SK-N-MC (cell line): Measurements from ENCODE around the gene ZBTB39.

Experiments
- DNase-seq: peaks from one replicate; pipeline ENCODE4 v3.0.0-alpha.2; 2011; ENCODE audit warnings: low read depth, low spot score
- H3K27ac ChIP-seq: fragments of 200-600 bp; sonication (generic); 2 replicates; pipeline ENCODE4 v1.5.1; 2016; ENCODE audit warnings: mixed run types
- H3K36me3 ChIP-seq: fragments of 200-600 bp; sonication (generic); 2 replicates; pipeline ENCODE4 v1.6.1; 2017; ENCODE audit warnings: antibody characterized with exemption, low read length, mixed read lengths; ENCODE audit not compliant: insufficient read depth
- H3K4me3 ChIP-seq: fragments of 200-600 bp; sonication (generic); 2 replicates; pipeline ENCODE4 v1.5.1; 2016
- H3K9ac ChIP-seq: fragments of 200-600 bp; sonication (generic); 2 replicates; pipeline ENCODE4 v1.8.0; 2017; ENCODE audit warnings: mixed run types, mixed read lengths; ENCODE audit not compliant: insufficient read length
- H3K9me3 ChIP-seq: fragments of 200-600 bp; sonication (generic); 2 replicates; pipeline ENCODE4 v1.6.1; 2017; ENCODE audit warnings: low read depth, mild to moderate bottlenecking, antibody characterized with exemption, low read length, moderate library complexity, mixed read lengths
- EZH2 ChIP-seq: fragments of 200-600 bp; sonication (generic); IDR thresholded peaks from one replicate; pipeline ENCODE4 v1.6.1; 2017; ENCODE audit warnings: antibody characterized with exemption
- FOXP2 ChIP-seq: optimal IDR thresholded peaks from 2 replicates; pipeline ENCODE3; 2011; ENCODE audit warnings: mild to moderate bottlenecking, moderate library complexity; ENCODE audit not compliant: insufficient read depth; ENCODE audit errors: extremely low read length, control extremely low read depth
- POLR2AphosphoS5 ChIP-seq: IDR thresholded peaks from 2 replicates; pipeline ENCODE4 v1.6.1; 2012; ENCODE audit warnings: mild to moderate bottlenecking, low read depth, low read length, borderline replicate concordance

The ZBTB39 gene

DNA sequence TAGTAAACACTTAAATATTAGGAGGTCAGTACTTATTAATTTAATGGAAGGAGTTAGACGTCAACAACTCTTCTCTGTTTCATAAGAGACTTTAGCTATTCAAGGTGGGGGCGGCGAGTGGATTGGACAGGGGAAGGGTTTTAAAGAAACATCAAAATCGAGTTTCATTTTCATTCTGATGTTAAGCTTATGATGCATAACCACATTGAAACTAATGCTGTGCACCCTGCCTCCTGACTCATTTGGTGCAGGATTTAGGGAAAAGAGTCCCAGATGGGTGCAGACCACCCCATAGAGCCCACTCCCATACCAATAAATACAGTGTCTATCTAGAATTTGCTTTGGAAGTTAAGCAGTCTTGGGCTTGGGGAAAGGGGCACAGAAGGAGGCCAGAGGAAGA lies 7.4 kb downstream of the ZBTB39 start:
- Histone ChIP-seq H3K9me3 (no peaks in the 10 kb centered on the region), H3K36me3 (peaks cover 37% of the 10 kb centered on the region), H3K4me3 (no peak overlapping the region), H3K27ac (no peak overlapping the region), H3K9ac (no peak overlapping the region)
- TF ChIP-seq EZH2 (no peak), FOXP2 (no peak), POLR2AphosphoS5 (no peak)
- DNase-seq, result no peak

DNA sequence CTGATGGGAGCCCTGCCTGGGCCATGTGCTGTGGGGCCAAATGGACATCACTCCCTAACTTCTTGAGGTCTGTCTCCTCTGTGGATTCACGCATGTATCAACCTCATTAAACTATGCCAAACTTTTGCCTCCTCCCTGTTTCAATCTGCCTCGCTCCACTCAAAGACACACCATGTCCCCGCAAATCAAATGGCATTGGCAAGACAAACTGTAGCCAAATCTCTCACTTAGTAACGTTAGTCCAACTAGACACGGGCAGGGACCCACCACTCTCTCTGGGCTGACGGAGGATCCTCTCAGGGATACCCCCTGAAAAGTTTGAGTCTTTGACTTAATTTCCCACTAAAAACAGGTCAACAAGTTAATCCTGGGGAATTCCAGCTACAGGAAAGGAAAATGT lies 8.0 kb downstream of the ZBTB39 start:
- no peak for DNase-seq
- Histone ChIP-seq H3K9me3 (no peaks in the 10 kb centered on the region), H3K27ac (no peak overlapping the region), H3K4me3 (no peak overlapping the region), H3K9ac (no peak overlapping the region), H3K36me3 (peaks cover 31% of the 10 kb centered on the region)
- TF ChIP-seq POLR2AphosphoS5 (no peak), FOXP2 (no peak), EZH2 (no peak)

DNA sequence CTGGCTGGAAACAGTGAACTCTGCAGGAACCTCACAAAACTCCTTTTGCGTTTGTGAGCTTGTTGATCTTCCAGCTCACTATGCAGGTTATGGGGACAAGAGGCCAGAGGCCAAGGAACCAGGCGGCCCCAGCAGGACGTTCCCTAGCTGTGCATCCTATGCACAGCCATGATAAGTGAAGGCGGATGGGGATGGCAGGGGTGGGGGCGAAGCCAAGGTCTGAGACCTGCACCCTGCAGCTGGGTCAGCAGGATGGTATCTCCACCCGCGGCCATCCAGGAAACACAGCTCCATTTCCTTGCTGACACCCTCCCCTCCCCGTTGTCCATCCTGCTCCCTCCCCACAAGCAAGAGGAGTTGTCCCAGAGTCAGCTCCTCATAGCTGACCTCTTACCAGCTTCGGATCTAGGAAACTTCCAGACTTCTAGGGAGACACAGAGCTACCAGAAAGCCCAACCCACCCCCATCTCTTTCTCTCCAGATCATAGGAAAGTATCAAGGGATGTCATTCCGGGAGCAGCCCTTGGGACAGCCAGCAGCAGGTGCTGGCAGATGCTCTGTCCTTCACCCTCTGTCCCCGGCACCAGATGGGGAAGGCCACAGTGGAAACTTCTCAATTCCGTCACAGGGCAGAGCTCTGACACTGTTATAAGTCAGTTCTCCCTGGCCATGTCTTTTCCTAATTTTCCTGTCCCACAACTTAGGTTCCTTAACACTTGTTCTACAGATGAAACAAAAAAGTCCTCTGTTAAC lies 9.4 kb downstream of the ZBTB39 start:
- DNase-seq, result no peak
- Histone ChIP-seq H3K9ac (no peak overlapping the region), H3K9me3 (no peaks in the 10 kb centered on the region), H3K27ac (no peak overlapping the region), H3K36me3 (peaks cover 17% of the 10 kb centered on the region), H3K4me3 (no peak overlapping the region)
- TF ChIP-seq FOXP2 (no peak), POLR2AphosphoS5 (no peak), EZH2 (no peak)

GRCh38 chr12:56995930-56996496 lies 10.3 kb downstream of the ZBTB39 start:
- Histone ChIP-seq H3K4me3 (no peak overlapping the region), H3K27ac (no peak overlapping the region), H3K36me3 (peaks cover 10% of the 10 kb centered on the region), H3K9ac (no peak overlapping the region), H3K9me3 (no peaks in the 10 kb centered on the region)
- no peak for DNase-seq
- TF ChIP-seq EZH2 (no peak), FOXP2 (no peak), POLR2AphosphoS5 (no peak)

DNA sequence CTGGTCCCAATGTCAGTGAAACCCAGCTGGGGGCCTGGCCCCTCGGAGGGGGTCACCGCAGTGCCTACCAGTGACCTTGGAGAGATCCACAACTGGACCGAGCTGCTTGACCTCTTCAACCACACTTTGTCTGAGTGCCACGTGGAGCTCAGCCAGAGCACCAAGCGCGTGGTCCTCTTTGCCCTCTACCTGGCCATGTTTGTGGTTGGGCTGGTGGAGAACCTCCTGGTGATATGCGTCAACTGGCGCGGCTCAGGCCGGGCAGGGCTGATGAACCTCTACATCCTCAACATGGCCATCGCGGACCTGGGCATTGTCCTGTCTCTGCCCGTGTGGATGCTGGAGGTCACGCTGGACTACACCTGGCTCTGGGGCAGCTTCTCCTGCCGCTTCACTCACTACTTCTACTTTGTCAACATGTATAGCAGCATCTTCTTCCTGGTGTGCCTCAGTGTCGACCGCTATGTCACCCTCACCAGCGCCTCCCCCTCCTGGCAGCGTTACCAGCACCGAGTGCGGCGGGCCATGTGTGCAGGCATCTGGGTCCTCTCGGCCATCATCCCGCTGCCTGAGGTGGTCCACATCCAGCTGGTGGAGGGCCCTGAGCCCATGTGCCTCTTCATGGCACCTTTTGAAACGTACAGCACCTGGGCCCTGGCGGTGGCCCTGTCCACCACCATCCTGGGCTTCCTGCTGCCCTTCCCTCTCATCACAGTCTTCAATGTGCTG lies 11.0 kb downstream of the ZBTB39 start:
- no peak overlapping the region for H3K27ac ChIP-seq
- no peaks in the 10 kb centered on the region for H3K9me3 ChIP-seq
- no peak overlapping the region for H3K9ac ChIP-seq
- no peak overlapping the region for H3K4me3 ChIP-seq
- TF ChIP-seq POLR2AphosphoS5 (no peak), EZH2 (no peak), FOXP2 (no peak)
- DNase-seq, result no peak
- H3K36me3 ChIP-seq, result peaks cover 5% of the 10 kb centered on the region; the same call in 1 of the 2 replicates

- no peak for DNase-seq
- TF ChIP-seq FOXP2, result no peak
- TF ChIP-seq POLR2AphosphoS5, result no peak
- TF ChIP-seq EZH2, result no peak
- Histone ChIP-seq H3K9ac (no peak overlapping the region), H3K4me3 (no peak overlapping the region), H3K9me3 (no peaks in the 10 kb centered on the region), H3K36me3 (no peaks in the 10 kb centered on the region), H3K27ac (no peak overlapping the region)
These were observed 12.1 kb downstream of the ZBTB39 start for GRCh38 chr12:56994231-56994746.

DNA sequence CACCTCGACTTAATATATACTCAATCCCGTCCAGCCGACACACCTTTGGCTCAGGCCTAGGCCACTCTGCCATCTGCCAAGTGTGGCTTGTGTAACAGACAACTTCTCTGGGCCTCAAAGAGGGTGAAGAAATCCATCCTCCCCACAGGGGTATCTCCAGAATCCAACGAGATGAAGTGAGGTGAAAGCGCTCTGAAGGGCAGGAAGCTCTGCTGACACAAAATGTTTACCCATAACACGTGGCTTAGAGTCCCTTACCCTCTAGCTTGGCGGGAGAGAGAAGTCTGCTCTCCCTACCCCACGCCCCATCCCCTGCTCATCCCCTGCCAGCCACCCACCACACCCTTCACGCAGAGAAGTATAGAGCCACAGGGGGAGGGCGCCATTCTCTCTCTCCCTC lies 13.0 kb downstream of the ZBTB39 start:
- H3K27ac ChIP-seq, result no peak overlapping the region
- H3K4me3 ChIP-seq, result no peak overlapping the region
- no peak overlapping the region for H3K9ac ChIP-seq
- no peaks in the 10 kb centered on the region for H3K36me3 ChIP-seq
- no peak for DNase-seq
- TF ChIP-seq FOXP2 (no peak), POLR2AphosphoS5 (no peak), EZH2 (no peak)
- H3K9me3 ChIP-seq, result no peaks in the 10 kb centered on the region

DNA sequence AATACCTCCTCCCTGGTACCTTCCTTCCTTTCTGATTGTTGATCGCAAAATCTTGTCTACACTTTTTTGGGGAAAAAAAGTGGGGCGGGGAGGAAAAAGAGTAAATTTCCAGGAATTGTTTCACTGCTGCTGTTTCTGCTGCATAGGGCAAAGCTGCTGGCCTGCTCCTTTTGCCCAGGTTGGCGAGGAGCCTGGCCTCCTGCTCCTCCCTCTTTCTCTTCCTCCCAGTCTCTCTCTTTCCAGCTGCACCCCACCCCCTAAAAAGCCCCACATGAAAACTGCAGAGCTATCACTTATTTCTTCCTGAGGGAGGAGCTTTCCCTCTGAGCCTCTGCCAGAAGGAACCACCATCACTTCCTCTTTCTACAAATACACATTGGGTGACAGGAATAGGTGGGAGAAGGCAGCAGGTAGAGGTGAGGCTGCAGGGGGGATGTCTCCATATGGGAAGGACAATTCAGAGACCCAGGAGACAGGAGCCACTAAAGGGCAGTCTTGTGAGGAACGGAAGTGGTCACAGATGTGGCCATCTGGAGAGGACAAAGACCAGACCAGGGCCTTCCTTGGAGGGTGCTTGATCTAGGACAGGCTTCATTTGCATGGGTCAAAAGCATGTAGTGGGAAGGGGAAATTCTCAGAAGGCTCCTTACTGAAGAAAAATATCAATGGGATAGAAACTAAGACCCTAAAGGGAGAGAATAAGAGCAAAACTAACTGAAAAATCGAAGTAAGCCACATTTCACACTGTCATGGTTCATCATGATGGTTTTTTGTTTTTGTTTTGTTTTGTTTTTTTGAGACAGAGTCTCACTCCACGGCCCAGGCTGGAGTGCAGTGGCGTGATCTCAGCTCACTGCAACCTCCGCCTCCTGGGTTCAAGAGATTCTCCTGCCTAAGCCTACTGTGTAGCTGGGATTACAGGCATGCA lies 14.8 kb downstream of the ZBTB39 start:
- DNase-seq, result no peak

More for the DNA sequence above, 14.8 kb downstream of the ZBTB39 start:
- H3K36me3 ChIP-seq, result no peaks in the 10 kb centered on the region
- no peaks in the 10 kb centered on the region for H3K9me3 ChIP-seq
- peak overlapping the region; percentile 57 for H3K27ac ChIP-seq
- TF ChIP-seq FOXP2 (no peak), EZH2 (no peak), POLR2AphosphoS5 (no peak)
- peak overlapping the region; percentile 16; the same call in 1 of the 2 replicates for H3K4me3 ChIP-seq
- peak overlapping the region; percentile 53 for H3K9ac ChIP-seq
